Measurements from ENCODE around the gene U2AF1L4. TPM values are rescaled to one million over a fixed set of nuclear protein-coding genes. Genes with fewer than 3 reads are reported as not detected.

The U2AF1L4 gene
- total RNA-seq, 1 donor = 12.1 TPM

GRCh38 chr19:35715355-35715809, 29.8 kb downstream of the U2AF1L4 start:
- DNase-seq (ENCODE audit: low read depth in 2 of 3, low spot score in 2 of 3) = no peak

- no peak for DNase-seq (ENCODE audit: low read depth in 2 of 3, low spot score in 2 of 3)
Measured at GRCh38 chr19:35714601-35715354, 30.4 kb downstream of the U2AF1L4 start.

GRCh38 chr19:35713904-35714495, 31.2 kb downstream of the U2AF1L4 start:
- no peak for DNase-seq (ENCODE audit: low read depth in 2 of 3, low spot score in 2 of 3)

- no peak for DNase-seq (ENCODE audit: low read depth in 2 of 3, low spot score in 2 of 3)
Measured at GRCh38 chr19:35713506-35713850, 31.7 kb downstream of the U2AF1L4 start.

- DNase-seq (ENCODE audit: low read depth in 2 of 3, low spot score in 2 of 3) = no peak
Measured at GRCh38 chr19:35712567-35713505, 32.4 kb downstream of the U2AF1L4 start.

- DNase-seq (ENCODE audit: low read depth in 2 of 3, low spot score in 2 of 3) = no peak
Measured at GRCh38 chr19:35710784-35711723, 34.2 kb downstream of the U2AF1L4 start.

GRCh38 chr19:35708391-35708790, 36.8 kb downstream of the U2AF1L4 start:
- DNase-seq (ENCODE audit: low read depth in 2 of 3, low spot score in 2 of 3) = no peak

- DNase-seq (ENCODE audit: low read depth in 2 of 3, low spot score in 2 of 3) = peak in 1 of 3 donors; percentile 60
Measured at GRCh38 chr19:35704218-35704617, 41.0 kb downstream of the U2AF1L4 start, which contains the start of gene ZBTB32. TSS of gene ZBTB32 (plus strand) at chr19:35704558. CDS start at chr19:35714627, 10,069 bp downstream.

- DNase-seq (ENCODE audit: low read depth in 2 of 3, low spot score in 2 of 3) = no peak
Measured at GRCh38 chr19:35703343-35703742, 41.9 kb downstream of the U2AF1L4 start.

- DNase-seq (ENCODE audit: low read depth in 2 of 3, low spot score in 2 of 3) = peak; percentile 76 to 97 (median 96)
Measured at GRCh38 chr19:35702223-35703012, 42.8 kb downstream of the U2AF1L4 start.

GRCh38 chr19:35696835-35697234, 48.4 kb downstream of the U2AF1L4 start:
- DNase-seq (ENCODE audit: low read depth in 2 of 3, low spot score in 2 of 3) = no peak

GRCh38 chr19:35695895-35696422, 49.3 kb downstream of the U2AF1L4 start:
- no peak for DNase-seq (ENCODE audit: low read depth in 2 of 3, low spot score in 2 of 3)

GRCh38 chr19:35693835-35694599, 51.2 kb downstream of the U2AF1L4 start:
- DNase-seq (ENCODE audit: low read depth in 2 of 3, low spot score in 2 of 3) = peak; percentile 81 to 93 (median 89)

- DNase-seq (ENCODE audit: low read depth in 2 of 3, low spot score in 2 of 3) = no peak
Measured at GRCh38 chr19:35693422-35693821, 51.8 kb downstream of the U2AF1L4 start.

Data from hematopoietic multipotent progenitor cell (in vitro differentiated cells).